NCI-H1417 treated with DMSO at 0.1 percent for 48 hours (cell line): ENCODE data around the gene CDK5RAP1.
"Not testable (repeated sequence)": the region's sequence is repeated elsewhere in the genome, so short reads cannot be mapped to it uniquely, and the experiment has no call there.

Source experiments
- DNase-seq: peaks from one replicate; lab custom pipeline; 2025; lab: John Stamatoyannopoulos, UW

Gene CDK5RAP1

DNA sequence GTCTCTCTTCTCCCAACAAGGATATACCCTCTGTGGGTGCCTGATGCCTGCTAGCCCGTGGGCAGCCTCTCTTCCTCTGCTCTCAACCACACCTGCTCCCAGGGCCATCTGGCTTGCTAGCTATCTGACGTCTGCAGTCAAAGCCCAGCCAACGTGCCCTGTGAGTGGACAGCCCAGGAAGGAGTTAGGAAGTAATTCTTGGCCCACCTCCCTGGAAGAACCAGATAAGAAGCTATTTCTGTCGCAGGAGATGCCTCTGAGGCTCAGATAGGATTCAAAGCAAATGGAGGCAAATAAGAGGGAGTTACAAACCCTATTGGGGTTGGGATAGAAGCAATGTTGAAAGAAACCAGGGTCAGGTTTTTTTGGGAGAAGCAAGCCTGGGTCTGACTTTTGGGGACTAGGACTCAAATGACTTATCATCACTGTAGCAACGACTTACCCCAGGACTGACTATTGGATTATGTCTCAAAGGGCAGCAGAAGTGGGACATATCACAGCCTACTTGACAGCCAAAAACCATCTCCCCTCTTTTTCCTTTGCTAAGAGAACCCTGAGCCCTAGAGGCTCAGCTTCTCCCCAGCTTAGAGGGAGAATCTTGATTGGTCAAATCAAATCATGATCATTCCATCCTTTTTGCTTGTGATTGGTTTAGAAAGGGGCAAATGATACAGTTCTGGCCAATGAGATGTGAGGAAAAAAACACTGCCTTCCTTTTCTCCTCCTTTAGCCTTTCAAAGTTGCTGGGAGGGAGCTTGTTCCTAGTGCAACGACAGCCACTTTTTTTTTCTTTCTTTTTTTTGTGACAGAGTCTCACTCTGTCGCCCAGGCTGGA lies 18.0 kb upstream of the CDK5RAP1 start:
- DNase-seq: no peak

DNA sequence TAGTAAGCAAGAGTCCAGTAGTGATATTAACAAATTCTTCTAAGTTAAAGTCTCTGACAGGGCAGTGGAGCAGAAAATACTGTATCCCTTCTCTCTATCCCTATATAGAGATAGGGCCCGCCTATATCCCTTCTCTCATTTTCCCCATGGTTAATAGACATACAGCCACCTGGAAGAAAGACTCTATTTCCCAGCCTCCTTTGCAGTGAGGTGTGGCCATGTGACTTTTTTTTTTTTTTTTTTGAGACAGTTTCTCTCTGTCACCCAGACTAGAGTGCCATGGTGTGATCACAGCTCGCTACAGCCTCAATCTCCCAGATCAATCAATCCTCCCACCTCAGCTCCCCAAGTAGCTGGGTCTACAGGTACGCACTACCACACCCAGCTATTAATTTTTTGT lies 16.7 kb upstream of the CDK5RAP1 start:
- DNase-seq: no peak

DNA sequence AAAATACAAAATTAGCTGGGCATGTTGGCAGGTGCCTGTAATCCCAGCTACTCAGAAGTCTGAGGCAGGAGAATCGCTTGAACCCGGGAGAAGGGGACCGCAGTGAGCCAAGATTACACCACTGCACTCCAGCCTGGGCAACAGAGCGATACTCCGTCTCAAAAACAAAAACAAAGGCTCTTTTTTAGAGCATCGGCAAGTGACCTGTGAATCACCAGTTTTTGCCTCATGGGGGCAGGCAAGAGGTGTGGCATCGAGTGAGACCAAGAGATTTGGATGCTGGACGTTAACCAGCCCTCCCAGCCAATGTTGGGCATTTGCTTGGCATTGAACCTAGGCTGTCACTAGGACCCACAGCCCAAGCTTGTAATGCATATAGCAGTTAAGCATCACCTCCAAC lies 14.6 kb upstream of the CDK5RAP1 start:
- DNase-seq: no peak

DNA sequence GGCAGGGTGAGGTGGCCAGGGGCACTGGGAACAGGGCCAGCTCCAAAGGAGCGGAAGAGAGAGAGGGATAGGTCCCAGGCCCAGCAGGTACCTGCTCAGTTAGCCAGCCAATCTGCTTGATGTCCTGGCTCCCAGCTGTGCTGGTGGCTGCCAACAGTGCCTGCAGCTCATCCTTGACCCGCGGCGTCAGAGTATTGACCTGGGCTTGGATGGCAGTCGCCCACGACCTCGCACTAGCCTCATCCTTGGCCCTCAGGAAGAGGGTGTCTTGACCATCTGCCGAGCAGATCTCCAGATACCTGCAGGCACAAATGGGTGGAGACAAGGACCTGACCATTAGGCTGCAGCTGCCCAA lies 11.1 kb upstream of the CDK5RAP1 start:
- DNase-seq: no peak

DNA sequence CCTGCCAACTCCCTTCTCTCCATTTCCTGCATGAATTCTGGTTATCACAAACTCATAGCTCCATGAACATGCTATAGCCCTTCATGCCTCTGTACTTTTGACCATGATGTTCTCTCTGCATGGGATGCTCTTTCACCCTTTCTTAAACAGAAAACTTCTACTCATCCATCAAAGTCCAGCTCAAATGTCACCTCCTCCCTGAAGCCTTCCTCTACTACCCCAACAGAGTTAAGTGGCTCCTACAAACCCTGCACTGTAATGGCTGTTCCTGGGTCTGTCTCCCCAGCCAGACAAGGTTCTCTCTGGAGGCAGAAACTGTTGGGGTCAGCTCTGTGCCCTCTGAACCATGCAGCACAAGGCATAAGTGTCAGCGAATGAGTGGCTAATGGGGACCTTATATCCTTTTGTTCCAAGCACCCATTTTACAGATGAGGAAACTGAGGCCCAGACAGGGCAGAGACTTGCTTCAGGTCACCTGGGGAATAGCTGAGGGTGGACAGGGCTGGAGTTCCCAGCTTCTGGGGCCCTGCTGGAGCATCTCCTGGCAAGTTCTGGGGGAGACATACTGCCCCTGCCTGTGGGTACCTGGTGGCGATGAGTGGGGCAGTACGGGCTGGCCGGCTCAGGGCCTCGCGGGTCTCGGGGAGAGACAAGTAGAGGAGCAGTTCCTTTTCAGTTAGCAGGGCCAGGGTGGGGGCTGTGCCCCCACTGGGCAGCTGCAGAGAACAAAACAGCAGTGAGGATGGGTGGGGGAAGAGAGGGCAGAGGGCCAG lies 10.6 kb upstream of the CDK5RAP1 start:
- DNase-seq: no peak

DNA sequence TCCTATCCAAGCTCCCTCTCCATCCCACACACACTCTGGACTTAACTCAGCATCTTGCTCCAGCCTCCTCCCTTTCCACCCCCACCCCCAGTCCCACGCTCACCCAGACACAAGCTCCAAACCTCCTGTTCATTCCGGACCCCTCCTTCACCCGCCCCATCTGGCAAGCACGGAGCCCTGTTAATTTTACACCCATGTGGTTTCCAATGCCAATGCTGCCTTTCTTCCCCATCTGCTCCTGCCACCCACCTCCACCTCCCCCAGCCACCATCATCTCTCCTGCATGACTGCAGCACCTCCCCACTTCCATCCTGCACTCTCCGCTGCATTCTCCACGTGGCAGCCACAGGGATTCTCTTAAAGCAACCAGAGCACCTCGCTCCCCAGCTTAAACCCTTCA lies 9.9 kb upstream of the CDK5RAP1 start:
- DNase-seq: no peak

DNA sequence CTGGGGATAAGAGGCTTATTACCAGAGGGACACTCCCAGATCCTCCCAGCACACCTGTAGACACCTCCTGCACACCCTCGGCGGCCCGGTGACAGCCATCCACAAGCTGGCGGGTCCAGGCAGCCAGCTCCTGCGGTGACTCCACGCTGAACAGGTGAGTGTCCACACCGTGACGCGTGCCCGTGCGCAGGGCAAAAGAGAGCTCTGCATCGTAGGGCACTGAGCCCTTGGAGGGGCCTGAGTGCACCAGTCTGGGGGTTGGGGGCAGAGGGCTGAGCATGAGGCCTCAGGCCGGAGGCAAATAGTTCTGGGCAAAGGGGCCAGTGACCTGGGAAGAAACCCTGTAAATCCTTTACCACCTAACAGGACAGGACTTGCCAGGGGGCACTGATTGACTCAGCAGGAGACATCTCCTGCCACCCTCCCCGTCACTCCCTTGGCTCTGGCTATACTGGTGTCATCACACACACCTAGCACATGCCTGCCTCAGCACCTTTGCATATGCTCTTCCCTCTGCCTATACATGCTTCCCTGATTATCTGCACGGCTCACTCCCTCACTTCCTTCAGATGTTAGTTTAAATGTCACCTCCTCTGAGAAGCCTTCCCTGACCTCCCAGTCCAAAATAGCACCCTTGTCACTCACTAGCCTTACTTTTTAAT lies 8.9 kb upstream of the CDK5RAP1 start:
- DNase-seq: no peak

DNA sequence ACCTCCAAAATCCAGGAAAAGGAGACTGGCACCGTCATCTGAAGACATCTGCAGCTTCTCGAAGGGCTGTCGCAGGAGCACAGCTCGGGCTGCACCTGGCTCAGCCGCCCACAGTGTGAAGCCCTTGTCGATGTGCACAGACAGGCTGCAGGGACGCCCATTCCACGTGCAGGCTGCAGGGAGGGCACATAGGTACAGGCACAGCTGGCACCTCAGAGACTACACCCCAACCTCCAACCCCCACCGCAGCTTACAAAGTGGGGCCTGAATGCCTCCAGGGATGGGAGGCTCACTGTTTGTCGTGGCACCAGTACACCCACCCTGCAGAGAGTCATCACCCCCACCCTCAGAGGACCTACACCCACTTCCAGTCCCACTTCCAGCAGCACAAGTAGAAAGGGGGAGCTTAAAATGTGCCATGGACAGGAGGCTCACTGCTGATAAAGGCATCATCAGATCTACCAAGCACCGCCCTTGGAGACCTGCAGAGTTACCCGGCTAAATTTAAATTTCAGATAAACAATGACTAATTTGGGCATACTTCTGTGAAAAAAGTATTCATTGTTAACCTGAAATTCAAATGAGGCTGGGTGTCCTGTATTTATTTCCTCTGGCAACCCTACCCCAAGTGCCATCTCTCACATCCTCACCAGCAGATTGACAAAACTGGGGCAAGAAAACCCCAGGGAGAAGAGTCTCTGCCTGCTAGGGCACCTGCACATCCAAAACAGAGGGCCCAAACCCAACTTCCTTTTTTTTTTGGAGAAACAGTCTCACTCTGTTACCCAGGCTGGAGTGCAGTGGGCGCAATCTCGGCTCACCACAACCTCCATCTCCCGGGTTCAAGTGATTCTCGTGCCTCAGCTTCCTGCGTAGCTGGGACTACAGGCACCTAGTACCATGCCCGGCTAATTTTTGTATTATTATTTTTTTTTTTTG lies 7.7 kb upstream of the CDK5RAP1 start:
- DNase-seq: no peak

DNA sequence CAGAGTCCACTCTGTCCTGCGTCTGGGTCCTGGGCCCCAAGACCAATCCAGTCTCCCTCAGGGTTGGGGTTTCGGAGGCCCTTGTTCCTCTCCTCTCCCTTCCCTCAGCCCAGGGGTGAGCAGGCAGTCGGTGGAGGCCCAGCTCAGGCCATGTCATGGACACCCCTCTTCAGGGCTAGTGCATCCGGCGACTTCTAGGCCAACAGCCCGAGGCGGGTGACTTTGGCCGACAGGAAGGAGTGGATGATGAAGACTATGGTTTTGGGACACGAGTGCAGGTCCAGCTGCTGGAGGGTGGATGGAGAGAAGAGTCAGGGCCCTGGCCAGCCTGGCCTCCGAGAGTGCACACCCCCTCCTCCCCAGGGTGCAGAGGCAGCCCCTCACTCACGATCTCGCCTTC lies 7.0 kb upstream of the CDK5RAP1 start:
- no peak for DNase-seq

DNA sequence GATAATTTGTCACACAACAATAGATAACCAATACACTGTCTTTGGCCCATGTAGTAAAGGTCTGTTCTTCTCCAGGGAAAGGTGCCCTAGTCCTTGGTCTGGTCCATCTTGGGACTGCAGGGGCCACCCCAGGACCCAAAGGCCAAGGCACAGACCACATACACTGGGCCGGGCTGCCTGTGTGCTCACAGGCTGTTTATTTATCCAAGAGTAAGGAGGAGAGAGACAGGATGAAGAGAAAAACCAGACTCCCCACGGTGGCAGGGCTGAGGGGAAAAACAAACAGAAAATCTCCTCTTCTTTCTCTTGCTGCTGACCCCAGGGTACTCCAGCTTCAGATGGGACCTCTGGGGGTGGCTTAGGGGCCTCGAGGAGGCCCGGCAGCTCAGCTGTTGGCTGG lies 6.5 kb upstream of the CDK5RAP1 start:
- no peak for DNase-seq

DNA sequence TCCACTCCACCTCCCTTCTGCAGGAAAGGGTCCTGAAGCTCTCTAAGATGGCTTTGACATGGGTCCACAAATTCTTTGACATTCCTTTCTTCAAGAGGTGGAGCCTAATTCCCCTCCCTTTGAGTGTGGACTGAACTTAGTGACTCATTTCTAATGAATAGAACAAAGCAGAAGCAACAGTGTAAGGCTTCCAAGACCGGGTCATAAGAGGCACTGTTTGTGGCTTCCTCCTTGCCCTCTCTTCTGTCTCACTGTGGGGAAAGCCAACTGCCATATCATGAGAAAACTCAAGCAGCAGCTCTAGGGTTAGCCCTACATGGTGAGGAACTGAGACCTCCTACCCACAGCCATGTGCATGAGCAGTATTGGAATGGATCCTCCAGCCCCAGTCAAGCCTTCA lies 5.9 kb upstream of the CDK5RAP1 start:
- DNase-seq: no peak

DNA sequence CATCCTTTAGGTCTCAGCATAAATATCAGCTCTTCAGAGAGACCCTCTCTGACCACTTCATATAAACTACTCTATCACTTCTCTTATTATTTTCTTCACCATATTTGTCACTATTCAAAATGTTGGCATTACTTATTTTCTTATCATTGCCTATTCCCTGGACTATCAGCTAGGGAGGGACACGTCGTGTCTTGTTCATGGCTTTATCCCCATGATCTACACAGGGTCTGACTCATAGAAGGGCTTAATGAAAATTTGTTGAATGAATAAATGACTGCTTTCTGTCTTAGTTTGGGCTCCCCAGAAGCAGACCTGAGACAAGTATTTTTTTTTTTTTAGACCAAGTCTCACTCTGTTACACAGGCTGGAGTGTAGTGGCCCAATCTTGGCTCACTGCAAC lies 3.0 kb upstream of the CDK5RAP1 start:
- no peak for DNase-seq

DNA sequence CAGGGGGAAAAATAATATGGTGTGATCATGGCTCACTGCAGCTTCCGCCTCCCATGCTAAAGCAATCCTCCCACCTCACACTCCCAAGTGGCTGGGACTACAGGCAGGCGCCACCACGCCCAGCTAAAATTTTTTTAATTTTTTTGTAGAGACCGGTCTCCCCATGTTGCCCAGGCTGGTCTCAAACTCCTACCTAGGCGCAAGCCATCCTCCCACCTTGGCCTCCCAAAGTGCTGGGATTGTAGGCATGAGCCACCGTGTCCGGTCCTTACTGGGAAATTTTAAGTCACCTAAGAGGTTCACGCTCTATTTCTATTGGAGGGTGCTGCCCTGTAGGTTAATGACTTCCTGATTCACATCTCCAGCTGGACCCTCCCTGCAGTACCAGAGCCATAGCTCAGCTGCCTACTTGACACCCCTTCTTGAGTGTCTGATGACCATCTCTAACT lies 626 bp upstream of the CDK5RAP1 start:
- no peak for DNase-seq

DNA sequence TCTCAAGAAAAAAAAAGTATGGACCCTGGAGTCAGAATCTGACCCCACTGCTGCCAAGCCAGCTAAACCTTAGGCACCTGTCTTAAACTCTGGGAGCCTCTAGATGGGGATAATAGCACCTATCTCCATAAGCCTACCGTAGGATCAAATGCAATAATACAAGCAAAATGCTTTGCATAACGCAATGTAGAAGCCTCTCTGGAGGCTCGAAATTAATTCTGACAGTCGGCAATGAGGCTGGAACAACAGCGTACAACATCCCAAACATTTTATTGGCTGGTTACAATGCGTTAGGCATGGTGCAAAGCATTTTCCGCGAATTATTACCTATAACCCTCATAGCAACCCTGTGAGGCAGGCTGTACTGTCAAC lies 521 bp downstream of the CDK5RAP1 start:
- DNase-seq: no peak

DNA sequence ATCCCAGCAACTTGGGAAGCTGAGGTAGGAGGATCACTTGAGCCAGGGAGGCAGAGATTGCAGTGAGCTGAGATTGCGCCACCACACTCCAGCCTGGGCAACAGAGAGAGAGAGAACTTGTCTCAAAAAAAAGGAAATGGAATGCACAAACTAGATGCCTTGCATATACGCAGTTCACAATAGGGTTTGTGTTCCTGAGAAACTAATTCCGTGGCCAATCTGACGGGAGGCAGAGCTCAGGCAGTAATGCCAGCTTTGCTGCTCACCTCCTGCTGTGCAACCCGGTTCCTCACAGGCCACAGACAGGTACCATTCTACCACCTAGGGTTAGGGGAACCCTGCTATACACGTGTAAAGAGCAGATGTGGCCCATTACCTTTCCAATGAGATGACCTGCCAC lies 1.4 kb downstream of the CDK5RAP1 start:
- no peak for DNase-seq

DNA sequence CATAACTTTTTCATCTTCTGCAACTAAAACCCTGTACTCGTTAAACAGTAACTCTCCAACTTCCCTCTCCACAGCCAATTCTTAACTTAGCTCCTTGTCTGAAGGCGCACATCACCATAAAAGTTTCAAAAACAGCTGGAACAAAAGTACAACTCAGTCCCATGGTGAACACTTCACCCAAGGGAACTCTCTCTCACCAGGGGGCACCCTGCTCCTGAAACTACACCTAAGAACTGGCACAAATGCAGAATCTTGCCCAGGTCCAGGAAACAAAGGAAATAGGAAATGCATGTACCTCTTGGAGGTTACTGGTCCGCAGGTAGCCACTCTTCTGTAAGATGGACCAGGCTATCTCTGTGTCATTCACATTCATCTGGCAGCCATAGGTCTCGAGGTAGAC lies 6.6 kb downstream of the CDK5RAP1 start:
- no peak for DNase-seq

DNA sequence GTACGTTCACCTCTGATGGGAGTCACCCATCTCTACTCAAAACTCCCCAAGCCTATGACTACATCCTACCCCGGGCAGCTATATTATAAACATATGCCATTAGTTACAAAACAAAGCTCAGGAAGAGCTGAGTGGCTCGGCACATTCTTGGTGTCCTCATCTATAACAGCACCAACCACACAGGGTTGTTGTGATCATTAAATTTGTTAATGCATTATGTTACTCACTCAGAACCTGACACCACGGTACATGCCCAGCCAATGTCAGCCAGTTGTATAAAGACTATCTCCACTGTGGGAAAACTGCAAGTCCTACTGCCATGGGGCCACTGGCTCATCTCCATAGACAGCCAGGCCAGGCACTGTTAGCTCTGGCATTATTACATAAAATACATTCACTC lies 7.7 kb downstream of the CDK5RAP1 start:
- DNase-seq: no peak

DNA sequence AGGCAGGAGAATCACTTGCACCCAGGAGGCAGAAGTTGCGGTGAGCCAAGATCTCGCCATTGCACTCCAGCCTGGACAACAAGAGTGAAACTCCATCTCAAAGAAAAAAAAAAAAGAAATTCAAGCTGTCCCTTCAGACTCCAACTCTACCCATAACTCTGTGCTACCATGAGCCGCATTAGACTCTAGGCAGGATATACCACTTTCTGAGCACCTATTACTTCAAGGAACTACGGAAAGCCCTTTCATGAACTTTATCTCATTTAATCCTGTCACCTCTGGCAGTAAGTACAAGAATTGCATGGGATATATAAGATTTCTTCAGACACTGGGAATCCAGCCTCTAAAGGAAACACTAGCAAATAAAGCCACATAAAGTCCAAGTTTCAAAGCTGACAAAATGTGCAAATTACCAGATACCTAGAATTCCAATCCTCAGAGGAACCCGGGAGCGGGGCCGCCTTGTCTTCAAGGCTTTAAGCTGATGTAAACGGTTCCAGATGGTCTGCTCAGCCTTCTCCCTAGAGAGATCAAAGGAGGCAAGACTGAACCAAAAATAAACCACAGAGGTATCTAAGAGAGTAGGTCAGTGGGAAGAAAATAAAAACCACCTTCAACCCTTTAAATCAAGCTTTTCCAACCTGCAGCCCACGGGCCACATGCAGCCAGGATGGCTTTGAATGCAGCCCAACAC lies 9.4 kb downstream of the CDK5RAP1 start:
- no peak for DNase-seq

DNA sequence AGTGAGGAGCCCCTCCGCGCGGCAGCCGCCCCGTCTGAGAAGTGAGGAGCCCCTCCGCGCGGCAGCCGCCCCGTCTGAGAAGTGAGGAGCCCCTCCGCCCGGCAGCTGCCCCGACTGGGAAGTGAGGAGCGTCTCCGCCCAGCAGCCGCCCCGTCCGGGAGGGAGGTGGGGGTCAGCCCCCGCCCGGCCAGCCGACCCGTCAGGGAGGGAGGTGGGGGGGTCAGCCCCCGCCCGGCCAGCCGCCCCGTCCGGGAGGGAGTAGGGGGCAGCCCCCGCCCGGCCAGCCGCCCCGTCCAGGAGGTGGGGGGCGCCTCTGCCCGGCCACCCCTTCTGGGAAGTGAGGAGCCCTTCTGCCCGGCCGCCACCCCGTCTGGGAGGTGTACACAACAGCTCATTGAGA lies 12.0 kb downstream of the CDK5RAP1 start:
- DNase-seq: not testable (repeated sequence)

DNA sequence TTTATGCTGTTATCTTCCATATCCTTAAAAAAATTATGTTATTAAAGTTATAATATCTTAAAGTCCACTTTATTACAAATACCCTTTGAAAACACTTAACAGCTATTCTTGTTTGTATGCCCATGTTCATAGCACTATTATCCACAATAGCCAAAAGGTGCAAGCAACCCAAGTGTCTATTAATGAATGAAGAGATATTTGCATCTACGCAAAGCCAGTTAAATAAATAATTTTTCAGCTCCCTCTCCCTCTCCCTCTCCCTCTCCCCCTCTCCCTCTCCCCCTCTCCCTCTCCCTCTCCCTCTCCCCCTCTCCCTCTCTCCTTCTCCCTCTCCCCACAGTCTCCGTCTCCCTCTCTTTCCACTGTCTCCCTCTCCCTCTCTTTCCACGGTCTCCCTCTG lies 13.1 kb downstream of the CDK5RAP1 start:
- DNase-seq: no peak

DNA sequence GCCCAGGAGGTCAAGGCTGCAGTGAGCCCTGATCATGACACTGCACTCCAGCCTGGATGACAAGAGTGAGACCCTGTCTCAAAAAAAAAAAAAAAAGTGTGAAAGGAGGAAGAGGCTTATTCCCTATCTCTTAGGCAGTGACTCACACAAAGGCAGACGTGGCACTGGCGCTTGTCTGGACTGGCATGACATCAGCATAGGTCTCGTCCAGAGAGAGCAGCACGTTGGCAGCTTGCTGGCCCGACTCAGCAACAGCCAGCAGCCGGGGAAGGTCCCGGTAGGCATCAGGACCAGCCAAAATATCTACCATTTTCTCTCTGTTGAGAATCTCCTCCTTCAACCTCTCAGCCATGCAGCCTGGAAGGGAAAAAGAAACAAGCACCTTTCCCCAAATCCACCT lies 14.1 kb downstream of the CDK5RAP1 start:
- DNase-seq: no peak
